ENCODE results near the gene PNRC1.

GRCh38 chr6:89050155-89050554 lies 30.4 kb upstream of the PNRC1 start:
- TF ChIP-seq, protein P1, sequence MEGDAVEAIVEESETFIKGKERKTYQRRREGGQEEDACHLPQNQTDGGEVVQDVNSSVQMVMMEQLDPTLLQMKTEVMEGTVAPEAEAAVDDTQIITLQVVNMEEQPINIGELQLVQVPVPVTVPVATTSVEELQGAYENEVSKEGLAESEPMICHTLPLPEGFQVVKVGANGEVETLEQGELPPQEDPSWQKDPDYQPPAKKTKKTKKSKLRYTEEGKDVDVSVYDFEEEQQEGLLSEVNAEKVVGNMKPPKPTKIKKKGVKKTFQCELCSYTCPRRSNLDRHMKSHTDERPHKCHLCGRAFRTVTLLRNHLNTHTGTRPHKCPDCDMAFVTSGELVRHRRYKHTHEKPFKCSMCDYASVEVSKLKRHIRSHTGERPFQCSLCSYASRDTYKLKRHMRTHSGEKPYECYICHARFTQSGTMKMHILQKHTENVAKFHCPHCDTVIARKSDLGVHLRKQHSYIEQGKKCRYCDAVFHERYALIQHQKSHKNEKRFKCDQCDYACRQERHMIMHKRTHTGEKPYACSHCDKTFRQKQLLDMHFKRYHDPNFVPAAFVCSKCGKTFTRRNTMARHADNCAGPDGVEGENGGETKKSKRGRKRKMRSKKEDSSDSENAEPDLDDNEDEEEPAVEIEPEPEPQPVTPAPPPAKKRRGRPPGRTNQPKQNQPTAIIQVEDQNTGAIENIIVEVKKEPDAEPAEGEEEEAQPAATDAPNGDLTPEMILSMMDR (conservative IDR thresholded peaks at IDR 0.05; ENCODE audit: low read depth, low read length), result no peak
- TF ChIP-seq BHLHE40 (IDR thresholded peaks at IDR 0.05; ENCODE audit: low read depth, low read length) (no peak), MAFK (IDR thresholded peaks at IDR 0.05; ENCODE audit: low read depth, low read length) (no peak), POLR2A (IDR thresholded peaks at IDR 0.05; ENCODE audit: low read depth, low read length) (no peak), CEBPB (IDR thresholded peaks at IDR 0.05; ENCODE audit: low read depth, low read length) (peak; percentile 64)
- TF ChIP-seq, protein P2, sequence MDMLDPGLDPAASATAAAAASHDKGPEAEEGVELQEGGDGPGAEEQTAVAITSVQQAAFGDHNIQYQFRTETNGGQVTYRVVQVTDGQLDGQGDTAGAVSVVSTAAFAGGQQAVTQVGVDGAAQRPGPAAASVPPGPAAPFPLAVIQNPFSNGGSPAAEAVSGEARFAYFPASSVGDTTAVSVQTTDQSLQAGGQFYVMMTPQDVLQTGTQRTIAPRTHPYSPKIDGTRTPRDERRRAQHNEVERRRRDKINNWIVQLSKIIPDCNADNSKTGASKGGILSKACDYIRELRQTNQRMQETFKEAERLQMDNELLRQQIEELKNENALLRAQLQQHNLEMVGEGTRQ (IDR thresholded peaks at IDR 0.05; ENCODE audit: low read depth, low read length), result no peak

Measured in IMR-90 (cell line).